Measurements from ENCODE around the gene MUC5B. TPM values are rescaled to one million over a fixed set of nuclear protein-coding genes. Genes with fewer than 3 reads are reported as not detected.

Gene MUC5B
- total RNA-seq, 1 donor from 2014 or later: not detected

- Histone ChIP-seq H3K4me1 (ENCODE audit: insufficient read depth, low read length) (no peaks in the 10 kb centered on the region), H3K9ac (ENCODE audit: low read length) (no peak overlapping the region), H3K79me2 (ENCODE audit: insufficient read depth, low read length) (peaks cover 38% of the 10 kb centered on the region), H3K27me3 (ENCODE audit: insufficient read depth, low read length) (no peaks in the 10 kb centered on the region), H3K36me3 (ENCODE audit: insufficient read depth, low read length) (no peaks in the 10 kb centered on the region), H3K4me3 (ENCODE audit: insufficient read depth, low read depth, low read length) (no peak overlapping the region), H2AFZ (ENCODE audit: low read depth, low read length) (no peak overlapping the region), H3K4me2 (ENCODE audit: low read length) (no peak overlapping the region), H3K9me3 (ENCODE audit: insufficient read depth, low read depth, low read length) (no peaks in the 10 kb centered on the region), H4K20me1 (ENCODE audit: insufficient read depth, low read length) (peaks cover 54% of the 10 kb centered on the region), H3K27ac (ENCODE audit: low read depth, low read length) (no peak overlapping the region)
- H3K9me3 Mint-ChIP-seq (ENCODE audit: unreplicated experiment): no peaks in the 10 kb centered on the region
- H3K27me3 Mint-ChIP-seq (ENCODE audit: low read depth, unreplicated experiment): no peaks in the 10 kb centered on the region
- DNase-seq (ENCODE audit: low read depth) (no peak), FAIRE-seq (no peak)
- peaks cover 16% of the 10 kb centered on the region for H3K36me3 Mint-ChIP-seq (ENCODE audit: low read depth, unreplicated experiment)
- H3K4me1 Mint-ChIP-seq (ENCODE audit: low read depth, unreplicated experiment): peaks cover 3% of the 10 kb centered on the region
- H3K4me3 Mint-ChIP-seq (ENCODE audit: unreplicated experiment): peak overlapping the region; percentile 13
- TF ChIP-seq CTCF (IDR thresholded peaks at IDR 0.05; ENCODE audit: insufficient read depth, low read depth, low read length): no peak
- peak overlapping the region; percentile 59 for H3K27ac Mint-ChIP-seq (ENCODE audit: unreplicated experiment)
Measured at GRCh38 chr11:1292018-1292643, 69.3 kb downstream of the MUC5B start.

- Histone ChIP-seq H2AFZ (ENCODE audit: low read depth, low read length) (no peak overlapping the region), H3K27me3 (ENCODE audit: insufficient read depth, low read length) (no peaks in the 10 kb centered on the region), H3K9ac (ENCODE audit: low read length) (no peak overlapping the region), H3K4me2 (ENCODE audit: low read length) (no peak overlapping the region), H3K9me3 (ENCODE audit: insufficient read depth, low read depth, low read length) (no peaks in the 10 kb centered on the region), H3K4me1 (ENCODE audit: insufficient read depth, low read length) (no peaks in the 10 kb centered on the region), H4K20me1 (ENCODE audit: insufficient read depth, low read length) (peaks cover 62% of the 10 kb centered on the region), H3K27ac (ENCODE audit: low read depth, low read length) (no peak overlapping the region), H3K4me3 (ENCODE audit: insufficient read depth, low read depth, low read length) (no peak overlapping the region), H3K79me2 (ENCODE audit: insufficient read depth, low read length) (peaks cover 46% of the 10 kb centered on the region), H3K36me3 (ENCODE audit: insufficient read depth, low read length) (no peaks in the 10 kb centered on the region)
- Mint-ChIP-seq H3K27me3 (ENCODE audit: low read depth, unreplicated experiment) (no peaks in the 10 kb centered on the region), H3K27ac (ENCODE audit: unreplicated experiment) (no peak overlapping the region), H3K4me1 (ENCODE audit: low read depth, unreplicated experiment) (peaks cover 4% of the 10 kb centered on the region), H3K9me3 (ENCODE audit: unreplicated experiment) (no peaks in the 10 kb centered on the region), H3K4me3 (ENCODE audit: unreplicated experiment) (peak overlapping the region; percentile 13), H3K36me3 (ENCODE audit: low read depth, unreplicated experiment) (peaks cover 16% of the 10 kb centered on the region)
- DNase-seq (ENCODE audit: low read depth): no peak
- TF ChIP-seq CTCF (IDR thresholded peaks at IDR 0.05; ENCODE audit: insufficient read depth, low read depth, low read length): no peak
- FAIRE-seq: no peak
Measured at GRCh38 chr11:1292644-1293618, 70.1 kb downstream of the MUC5B start.

GRCh38 chr11:1293619-1294015, 70.8 kb downstream of the MUC5B start:
- Histone ChIP-seq H3K4me3 (ENCODE audit: insufficient read depth, low read depth, low read length) (no peak overlapping the region), H3K27ac (ENCODE audit: low read depth, low read length) (no peak overlapping the region), H3K9ac (ENCODE audit: low read length) (no peak overlapping the region), H3K36me3 (ENCODE audit: insufficient read depth, low read length) (no peaks in the 10 kb centered on the region), H3K27me3 (ENCODE audit: insufficient read depth, low read length) (no peaks in the 10 kb centered on the region), H2AFZ (ENCODE audit: low read depth, low read length) (no peak overlapping the region), H3K79me2 (ENCODE audit: insufficient read depth, low read length) (peaks cover 53% of the 10 kb centered on the region), H3K9me3 (ENCODE audit: insufficient read depth, low read depth, low read length) (no peaks in the 10 kb centered on the region), H3K4me1 (ENCODE audit: insufficient read depth, low read length) (no peaks in the 10 kb centered on the region), H4K20me1 (ENCODE audit: insufficient read depth, low read length) (peaks cover 63% of the 10 kb centered on the region), H3K4me2 (ENCODE audit: low read length) (no peak overlapping the region)
- no peak for DNase-seq (ENCODE audit: low read depth)
- FAIRE-seq: no peak
- H3K27me3 Mint-ChIP-seq (ENCODE audit: low read depth, unreplicated experiment): no peaks in the 10 kb centered on the region
- peaks cover 16% of the 10 kb centered on the region for H3K36me3 Mint-ChIP-seq (ENCODE audit: low read depth, unreplicated experiment)
- H3K9me3 Mint-ChIP-seq (ENCODE audit: unreplicated experiment): no peaks in the 10 kb centered on the region
- H3K4me3 Mint-ChIP-seq (ENCODE audit: unreplicated experiment): no peak overlapping the region
- H3K27ac Mint-ChIP-seq (ENCODE audit: unreplicated experiment): no peak overlapping the region
- peaks cover 11% of the 10 kb centered on the region for H3K4me1 Mint-ChIP-seq (ENCODE audit: low read depth, unreplicated experiment)
- TF ChIP-seq EZH2 (IDR thresholded peaks at IDR 0.05; ENCODE audit: insufficient read depth, low read length): no peak
- TF ChIP-seq CTCF (IDR thresholded peaks at IDR 0.05; ENCODE audit: insufficient read depth, low read depth, low read length): no peak

Measured in astrocyte (in vitro differentiated cells and primary cell).